Measurements from ENCODE around the gene MSH5.
A peak's percentile ranks its signal among the peaks of the same experiment; 100 is the strongest.

MSH5 gene

DNA sequence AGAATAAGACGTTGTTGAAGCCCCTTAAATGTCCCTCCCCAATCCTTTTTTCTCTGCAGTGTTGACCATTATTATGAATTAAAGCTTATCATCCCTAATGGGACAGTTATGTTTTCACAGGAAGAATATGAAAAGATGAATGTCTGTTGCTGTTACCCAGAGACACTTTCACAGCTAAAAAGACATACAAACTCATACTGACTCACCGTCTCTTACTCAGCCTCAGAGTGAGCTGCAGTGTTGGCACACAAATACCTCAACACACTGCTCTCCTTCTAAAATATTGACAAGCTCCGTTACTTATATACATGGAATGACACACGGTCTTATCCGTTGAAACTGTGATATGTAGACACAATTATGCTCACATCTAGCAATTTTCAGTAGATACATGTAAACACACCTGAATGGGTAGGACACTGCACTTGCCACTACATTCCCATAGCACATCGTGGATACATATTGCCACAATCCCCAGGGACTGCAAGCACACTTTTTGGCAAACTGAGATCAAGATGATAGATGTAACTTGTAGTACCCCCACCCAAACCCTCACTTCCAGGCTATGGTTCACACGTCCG, 13.0 kb downstream of the MSH5 start:
- DNase-seq (ENCODE audit: low spot score) (no peak), FAIRE-seq (no peak)

DNA sequence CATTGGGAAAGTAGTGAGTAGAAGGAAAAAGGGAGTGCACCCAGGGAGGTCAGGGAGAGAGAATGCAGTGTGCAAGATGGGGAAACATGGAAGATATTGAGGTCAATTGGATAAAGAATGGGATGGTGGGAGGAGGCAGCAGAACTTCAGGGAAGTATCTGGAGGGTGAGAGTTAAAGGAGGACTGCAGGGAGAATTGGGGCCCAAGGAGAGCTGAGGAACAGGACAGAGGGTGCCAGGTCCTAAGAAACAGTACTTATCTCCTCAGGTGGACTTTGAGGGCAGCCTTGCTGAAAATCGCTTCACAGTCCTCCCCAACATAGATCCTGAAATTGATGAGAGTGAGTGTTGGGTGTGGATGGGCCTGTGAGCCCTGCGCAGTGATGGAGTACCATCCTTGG, 18.5 kb downstream of the MSH5 start:
- FAIRE-seq: no peak
- no peak for DNase-seq (ENCODE audit: low spot score)

DNA sequence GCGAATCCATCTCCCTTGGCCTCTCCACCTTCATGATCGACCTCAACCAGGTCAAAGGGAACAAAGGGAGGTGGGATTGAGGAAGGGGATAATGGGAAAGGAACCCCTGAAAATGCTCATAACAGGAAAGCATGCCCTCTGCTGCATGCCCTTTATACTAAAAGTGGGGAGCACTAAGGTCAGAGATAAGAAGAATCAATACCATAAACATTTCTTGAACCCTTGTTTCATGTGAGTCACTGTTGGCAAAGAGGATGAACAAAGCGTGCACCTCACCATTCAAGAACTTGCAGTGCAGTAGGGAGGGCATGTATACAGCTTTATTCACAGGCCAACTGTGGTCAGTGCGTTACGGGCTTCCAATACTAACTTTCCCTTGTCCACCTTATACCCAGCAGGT, 21.0 kb downstream of the MSH5 start:
- no peak for FAIRE-seq
- DNase-seq (ENCODE audit: low spot score): no peak

DNA sequence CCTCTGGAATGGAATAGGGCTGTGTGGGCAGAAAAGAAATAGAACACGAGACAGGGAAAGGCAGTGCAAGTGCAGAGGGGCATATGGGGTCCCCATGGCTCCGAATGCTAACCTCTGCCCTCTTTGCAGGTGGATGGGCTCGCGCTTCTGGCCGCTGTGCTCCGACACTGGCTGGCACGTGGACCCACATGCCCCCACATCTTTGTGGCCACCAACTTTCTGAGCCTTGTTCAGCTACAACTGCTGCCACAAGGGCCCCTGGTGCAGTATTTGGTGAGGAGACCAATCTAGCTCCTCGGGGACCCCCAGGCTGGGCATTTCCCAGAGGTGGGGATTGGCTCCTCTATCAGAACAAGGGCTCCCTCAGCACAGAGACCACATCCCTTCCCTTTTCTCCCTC, 21.5 kb downstream of the MSH5 start:
- FAIRE-seq (no peak), DNase-seq (ENCODE audit: low spot score) (no peak)

DNA sequence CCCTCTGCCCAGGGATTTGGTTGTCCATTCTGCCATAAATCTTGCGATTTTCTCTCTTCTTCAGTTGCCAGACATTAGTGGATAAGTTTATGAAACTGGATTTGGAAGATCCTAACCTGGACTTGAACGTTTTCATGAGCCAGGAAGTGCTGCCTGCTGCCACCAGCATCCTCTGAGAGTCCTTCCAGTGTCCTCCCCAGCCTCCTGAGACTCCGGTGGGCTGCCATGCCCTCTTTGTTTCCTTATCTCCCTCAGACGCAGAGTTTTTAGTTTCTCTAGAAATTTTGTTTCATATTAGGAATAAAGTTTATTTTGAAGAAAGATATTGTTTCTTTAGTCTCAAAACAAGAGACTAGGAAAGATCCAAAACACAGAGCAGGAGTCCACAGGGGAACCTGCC, 22.6 kb downstream of the MSH5 start, which contains the start of gene SAPCD1:
TSS of gene SAPCD1 (plus strand) at position 301 of the 400 bp plus-strand sequence. CDS start 399 bp downstream, outside the sequence.
- DNase-seq (ENCODE audit: low spot score) (no peak), FAIRE-seq (no peak)

DNA sequence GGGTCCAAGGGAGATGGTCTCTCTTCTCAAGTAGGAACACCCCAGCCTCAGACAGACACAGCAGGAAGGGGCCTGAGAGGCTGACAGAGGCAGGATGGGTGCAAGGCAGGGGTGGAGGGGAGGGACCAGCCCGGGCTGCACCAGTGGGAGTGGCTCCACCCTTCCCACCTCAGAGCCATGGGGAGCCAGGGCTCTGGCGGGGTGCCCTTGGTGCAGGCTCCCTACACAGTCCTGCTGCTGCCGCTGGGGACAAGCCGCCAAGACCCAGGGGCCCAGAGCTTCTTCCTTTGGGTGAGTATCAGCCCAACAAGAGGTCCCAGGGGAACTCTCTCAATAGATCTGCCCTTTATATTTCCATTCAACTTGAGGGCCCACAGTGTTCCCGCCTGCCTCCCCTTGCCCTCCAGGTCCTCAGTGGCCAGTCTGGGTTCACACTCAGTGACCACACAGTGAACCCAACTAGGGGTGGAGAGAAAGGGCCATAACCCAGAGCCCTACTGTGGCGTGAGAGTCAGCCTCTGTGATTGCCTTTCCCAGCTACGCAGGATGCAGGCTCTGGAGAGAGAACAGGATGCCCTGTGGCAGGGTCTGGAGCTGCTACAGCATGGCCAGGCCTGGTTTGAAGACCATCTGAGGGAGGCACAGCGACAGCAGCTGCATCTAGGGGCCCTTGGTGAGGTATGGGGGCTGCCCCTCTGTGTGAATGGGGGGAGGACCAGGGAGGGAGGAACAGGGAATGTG, 23.2 kb downstream of the MSH5 start:
- no peak for DNase-seq (ENCODE audit: low spot score)
- no peak for FAIRE-seq

DNA sequence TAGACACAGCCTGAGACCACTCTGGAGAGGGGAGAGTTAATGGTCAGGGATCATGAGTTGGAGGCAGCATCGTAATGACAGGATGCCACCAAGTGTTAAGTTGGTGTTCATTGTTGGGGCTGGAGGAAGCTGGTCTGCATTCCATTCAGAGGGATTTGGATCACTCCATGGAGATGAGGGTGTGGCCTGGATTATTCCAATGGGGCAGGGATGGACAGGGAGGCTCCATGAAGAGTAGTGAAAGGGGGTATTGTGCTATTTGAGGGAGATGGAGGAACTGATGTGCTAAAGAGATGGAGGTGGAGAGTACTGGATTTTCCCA, 23.8 kb downstream of the MSH5 start:
- FAIRE-seq (no peak), DNase-seq (ENCODE audit: low spot score) (no peak)

DNA sequence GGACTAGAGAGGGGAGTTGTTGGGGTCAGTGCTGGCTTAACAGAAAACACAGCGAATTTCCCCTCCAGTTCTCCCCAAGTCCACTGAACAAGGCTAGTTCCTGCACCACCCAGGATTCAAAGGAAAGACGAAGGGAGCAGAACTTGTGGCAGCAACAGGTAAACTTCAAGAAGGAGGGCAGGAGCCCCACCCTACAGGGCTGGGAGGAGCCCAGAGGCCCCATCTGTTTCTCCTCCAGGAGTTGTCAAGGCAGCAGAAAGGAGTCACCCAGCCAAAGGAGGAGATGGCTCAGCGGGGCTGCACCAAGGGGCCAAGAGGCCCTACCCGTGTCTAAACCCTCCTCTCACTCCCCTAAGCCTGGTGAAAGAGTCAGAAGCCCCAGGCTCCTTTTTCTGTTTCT, 24.4 kb downstream of the MSH5 start:
- FAIRE-seq: no peak

DNA sequence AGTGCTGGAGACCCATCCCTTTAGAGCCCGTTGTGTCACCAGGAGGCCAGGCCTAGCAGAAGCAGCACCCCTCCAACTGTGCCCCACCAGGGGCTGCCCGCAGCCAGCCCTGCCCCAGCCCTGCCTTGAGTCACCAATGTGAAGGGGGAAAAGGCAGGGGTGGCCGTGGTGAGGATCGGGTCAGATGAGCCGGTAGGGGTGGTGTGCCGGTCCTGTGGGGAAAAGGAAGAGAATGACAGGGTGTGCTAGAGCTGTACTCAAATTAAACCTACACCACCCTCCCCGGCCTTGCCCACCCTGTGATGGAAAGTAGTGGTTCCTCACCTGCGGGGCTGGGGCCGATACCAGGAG, 25.7 kb downstream of the MSH5 start:
- FAIRE-seq: no peak
- no peak for DNase-seq (ENCODE audit: low spot score)

More for the DNA sequence above, 24.4 kb downstream of the MSH5 start:
- no peak for DNase-seq (ENCODE audit: low spot score)

DNA sequence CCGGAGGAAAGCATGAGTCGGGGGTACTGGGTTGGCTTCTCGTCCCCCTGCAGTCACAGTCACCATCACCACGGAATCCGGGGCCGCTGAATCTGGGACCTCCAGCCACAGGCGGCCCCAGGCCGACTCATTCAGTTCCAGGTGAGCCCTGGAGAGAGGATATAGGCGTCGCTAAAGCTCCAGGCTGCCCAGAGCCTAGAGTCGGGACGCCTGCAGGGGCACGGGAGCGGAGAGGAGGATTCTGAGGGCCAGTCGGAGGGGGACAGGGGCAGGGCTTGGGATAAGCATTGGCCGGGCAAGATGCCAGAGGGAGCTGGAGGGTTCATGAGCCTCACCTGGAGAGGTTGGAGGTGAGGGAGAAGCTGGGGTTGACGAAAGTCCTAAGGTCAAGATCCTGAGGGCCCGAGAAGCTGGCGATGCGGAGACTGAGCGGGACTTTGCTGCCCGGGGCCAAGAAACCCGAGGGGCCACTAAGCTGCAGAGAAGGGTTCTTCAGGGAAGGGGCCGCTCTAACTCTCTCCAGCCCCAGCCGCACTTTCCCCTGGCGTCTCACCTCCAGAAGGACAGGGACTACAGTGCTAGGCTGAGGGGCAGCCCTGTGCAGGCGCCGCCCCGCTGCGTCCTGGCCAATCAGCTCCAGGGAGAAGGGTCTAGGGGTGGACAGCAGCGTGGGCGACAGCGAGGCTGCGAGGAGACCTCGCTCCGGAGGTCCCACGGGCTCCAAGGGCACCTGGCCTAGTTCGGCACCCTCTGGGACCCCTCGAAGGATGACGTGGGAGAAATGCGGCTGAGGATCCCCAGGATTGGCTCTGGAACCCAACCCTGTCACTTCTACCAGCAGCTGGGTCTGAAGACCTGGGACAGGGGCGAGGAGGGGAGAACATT, 26.3 kb downstream of the MSH5 start:
- FAIRE-seq (no peak), DNase-seq (ENCODE audit: low spot score) (no peak)

DNA sequence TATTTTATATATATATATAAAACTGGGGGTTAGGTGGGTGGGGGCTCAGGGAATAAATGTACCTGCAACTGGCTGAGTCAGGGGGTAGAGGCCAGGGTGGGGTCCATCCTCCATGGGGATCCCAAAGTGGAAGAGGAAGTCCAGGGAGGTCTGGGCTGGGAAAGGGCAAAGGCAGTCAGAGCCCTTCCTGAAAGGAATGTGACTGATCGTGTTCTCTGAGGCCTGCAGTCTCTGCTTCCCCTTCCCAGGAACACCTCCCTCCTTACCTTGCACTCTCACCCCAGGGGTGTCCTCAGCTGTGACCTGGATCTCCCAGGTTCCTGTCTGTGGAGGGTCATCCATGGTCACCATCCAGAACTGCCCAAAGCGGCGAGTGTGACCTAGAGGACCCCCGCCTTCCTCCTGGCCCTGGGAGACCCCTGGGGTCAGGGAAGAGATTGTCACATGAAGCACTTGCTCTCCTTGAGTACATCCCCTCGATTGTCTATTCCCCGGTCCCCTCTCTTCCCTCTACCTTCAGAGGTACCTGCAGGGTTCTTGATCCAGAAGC, 27.4 kb downstream of the MSH5 start:
- DNase-seq (ENCODE audit: low spot score) (no peak), FAIRE-seq (no peak)

DNA sequence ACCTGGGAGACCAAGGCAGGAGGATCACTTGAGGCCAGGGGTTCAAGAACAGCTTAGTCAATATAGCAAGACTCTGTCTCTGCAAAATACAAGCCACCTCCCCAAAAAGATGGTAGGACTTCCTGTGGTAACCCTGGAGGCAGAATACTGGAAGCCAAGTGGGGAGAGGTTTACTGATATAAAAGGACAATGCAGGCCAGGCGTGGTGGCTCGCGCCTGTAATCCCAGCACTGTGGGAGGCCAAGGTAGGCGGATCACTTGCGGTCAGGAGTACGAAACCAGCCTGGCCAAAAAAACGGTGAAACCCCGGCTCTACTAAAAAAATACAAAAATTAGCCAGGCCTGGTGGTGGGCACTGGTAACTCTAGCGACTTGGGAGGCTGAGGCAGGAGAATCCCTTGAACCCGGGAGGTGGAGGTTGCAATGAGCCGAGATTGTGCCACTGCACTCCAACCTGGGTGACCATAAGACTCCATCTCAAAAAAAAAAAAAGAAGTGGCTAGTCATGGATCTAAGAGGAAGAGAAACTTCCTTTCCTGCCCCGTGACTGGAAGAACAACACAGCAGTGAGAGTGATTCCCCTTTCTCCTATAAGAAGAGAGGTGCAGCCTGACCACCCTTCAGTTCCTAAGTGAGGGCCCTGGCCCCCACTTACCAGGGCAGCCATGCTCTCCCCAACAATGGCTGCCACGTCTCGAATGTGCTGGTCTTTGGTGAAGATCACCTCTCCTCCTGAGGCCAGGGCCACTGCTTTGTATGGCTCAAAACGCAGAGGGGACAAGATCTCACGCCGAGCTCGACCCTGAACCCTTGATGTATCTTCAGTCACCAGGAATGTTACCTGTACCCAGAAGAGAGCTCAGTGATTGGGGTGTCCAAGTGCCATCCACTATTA, 28.8 kb downstream of the MSH5 start:
- FAIRE-seq (no peak), DNase-seq (ENCODE audit: low spot score) (no peak)

DNA sequence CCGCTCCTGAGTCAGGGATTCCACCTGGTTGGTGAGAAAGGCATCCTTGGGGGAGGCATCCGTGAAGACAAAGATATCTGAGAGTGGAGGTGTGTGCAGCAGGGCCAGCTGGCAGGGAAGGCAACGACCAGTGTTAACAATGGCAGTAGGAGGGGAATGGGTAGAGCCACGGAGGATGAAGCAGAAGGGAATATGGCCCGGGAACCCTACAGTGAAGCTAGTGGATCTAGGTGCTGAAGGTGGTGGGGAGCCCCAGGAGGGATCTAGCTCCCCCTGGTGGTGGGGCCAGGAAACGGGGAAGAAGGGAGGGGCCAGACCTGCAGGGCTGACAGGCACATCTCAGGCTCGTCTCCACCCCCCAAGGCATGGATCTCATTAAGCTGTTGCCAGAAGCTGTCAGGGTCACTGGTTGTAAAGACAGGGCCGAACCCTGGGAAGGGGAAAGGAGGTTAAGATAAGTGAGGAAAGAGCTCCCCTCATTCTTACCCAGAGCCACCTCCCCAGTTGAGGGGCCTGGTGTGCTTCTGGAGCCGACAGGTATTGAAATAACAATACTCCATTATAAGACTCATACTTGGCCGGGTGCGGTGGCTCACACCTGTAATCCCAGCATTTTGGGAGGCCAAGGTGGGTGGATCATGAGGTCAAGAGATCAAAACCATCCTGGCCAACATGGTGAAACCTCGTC, 30.0 kb downstream of the MSH5 start:
- DNase-seq (ENCODE audit: low spot score) (peak; percentile 88), FAIRE-seq (no peak)

DNA sequence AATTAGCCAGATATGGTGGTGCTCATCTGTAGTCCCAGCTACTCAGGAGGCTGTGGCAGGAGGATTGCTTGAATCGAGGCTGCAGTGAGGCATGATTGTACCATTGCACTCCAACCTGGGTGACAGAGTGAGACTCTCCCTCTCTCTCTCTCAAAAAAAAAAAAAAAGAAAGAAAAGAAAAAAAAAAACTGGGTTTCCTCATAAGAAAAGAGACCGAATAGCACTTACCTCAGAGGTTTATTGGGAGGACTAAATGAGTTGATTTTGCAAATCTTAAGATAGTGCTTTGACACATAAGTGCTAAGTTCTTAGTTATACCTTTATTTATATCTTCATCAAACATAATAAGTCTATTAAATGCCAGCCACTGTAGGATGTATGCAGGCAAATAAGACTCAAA, 31.1 kb downstream of the MSH5 start:
- FAIRE-seq (no peak), DNase-seq (ENCODE audit: low spot score) (no peak)

DNA sequence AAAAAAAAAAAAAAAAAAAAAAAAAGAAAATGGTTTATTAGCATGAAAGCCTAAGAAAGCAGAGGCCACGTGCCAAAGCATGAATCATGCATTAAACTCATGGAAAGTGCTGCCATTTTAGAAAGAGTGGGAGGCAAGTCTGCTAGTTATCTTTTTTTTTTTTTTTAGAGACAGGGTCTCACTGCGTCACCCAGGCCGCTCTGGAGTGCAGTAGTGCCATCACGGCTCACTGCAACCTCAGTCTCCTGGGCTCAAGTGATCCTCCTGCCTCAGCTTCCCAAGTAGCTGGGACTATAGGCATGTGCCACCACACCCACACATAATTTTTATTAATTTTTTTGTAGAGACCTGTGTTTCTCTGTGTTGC, 32.2 kb downstream of the MSH5 start:
- DNase-seq (ENCODE audit: low spot score) (no peak), FAIRE-seq (no peak)

DNA sequence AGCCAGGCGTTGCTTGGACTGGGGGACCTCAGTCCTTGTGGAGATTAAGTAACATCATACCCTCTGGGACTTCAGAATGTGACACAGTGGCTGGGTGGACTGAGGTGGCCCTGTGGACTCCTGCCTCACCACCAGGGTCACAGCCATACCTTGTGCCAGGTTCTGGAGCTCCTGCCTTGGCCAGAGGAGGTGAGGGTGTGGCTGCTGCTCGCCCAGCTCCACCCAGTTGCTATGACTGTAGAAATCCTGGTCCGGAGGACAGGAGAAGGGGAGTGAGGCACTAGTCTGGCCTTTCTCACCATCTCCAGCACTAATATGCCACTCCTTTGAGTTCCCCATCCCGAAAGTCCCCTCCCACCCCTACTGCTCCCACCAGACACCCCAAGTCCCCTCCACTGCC, 35.4 kb downstream of the MSH5 start:
- no peak for DNase-seq (ENCODE audit: low spot score)
- FAIRE-seq: no peak

DNA sequence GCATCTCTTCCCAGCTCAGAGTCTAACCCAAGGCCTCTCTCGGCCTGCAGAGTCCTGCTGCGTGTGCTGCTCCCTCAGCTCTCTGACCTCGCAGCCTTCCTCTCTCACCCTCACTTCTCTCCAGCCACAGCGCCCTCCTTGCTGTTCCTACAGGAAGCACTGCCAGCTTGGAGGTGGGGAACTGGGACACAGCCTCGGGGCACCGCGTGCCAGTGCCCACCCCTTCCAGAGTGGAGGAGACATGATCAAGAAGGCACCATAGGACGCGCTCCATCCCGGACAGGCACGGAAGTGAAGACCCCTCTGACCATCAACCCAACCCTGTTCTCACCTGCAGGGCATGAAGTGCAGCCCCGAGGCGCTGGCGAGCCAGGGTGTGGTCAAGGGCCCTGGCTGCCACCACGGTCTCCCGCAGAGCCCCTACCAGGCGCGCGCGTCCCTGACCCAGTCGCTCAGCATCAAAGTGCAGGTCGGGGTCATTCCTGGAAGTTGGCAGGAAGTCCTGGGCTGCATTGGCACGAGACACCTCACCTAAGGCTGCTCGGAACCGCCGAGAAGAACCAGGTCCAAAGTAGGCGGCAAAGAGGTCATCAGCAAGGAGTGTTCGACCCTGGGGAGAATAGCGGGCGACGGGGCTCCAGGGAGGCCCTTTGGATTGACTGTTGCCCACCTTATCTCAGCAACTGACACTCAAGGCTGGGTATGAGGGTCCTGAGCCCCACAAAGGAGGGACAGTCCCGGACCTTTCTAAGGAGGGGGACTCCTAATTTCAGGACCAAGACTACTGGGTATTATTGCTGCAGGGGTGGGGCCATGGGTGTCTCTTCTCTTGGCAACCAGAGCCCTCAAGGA, 36.1 kb downstream of the MSH5 start:
- FAIRE-seq: no peak
- no peak for DNase-seq (ENCODE audit: low spot score)

DNA sequence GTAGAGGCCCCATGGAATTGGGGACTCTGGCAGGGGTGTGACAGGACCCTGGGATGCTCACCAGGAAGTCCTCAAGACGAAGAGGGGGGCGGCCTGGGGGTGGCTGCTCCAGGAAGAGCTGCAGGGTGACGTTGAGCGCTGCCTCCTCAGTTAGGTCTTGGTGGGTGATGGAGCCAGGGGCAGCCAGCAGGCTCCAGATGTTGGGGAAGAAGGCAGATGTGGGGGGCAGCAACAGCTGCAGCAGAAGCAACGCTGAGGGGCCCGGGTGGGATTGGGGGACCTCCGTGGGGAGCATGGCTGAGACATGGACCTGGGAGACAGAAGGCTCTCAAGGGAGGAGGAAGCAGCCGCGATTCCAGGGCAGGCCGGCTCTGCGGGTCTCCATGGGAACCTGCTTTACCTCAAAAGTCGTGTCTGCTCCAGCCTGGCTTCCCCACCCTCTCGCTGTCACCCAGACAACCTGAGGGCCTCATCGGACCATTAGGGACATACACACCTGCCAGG, 36.7 kb downstream of the MSH5 start:
- FAIRE-seq (no peak), DNase-seq (ENCODE audit: low spot score) (no peak)

DNA sequence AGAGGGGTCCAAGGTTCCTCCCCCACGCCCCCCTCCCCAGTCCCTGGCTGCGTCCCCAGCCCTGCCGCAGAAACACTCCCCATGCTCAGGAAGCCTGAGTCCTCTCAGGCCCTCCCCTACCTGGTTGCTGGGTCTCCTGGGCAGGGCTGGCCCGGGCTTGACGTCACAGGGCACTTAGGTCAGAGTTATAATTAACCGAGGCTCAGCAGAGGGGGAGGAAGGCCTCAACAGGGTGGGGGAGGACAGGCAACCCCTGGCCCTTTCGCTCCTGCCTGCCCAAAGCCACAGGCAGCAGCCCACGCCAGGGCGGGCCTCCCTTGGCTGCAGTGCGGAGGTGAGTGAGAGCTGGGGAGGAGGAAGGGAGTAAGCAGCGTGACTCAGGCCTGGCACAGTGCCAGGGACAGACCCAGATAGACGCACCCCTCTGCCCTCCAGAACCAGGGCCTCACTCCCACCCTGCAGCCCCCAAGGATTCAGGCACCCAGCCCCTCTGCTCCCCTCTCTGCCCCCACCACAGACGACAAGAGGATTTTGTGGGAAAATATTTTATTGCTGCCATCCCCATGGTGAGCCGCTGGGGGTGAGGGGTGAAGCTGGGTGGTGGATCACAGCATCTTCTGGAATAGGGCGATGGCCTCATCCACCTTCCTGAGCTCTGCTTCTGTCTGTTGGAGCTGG, 37.3 kb downstream of the MSH5 start, which contains the start of gene VWA7:
TSS of gene VWA7 (minus strand) at position 340 of the 678 bp plus-strand sequence. CDS start 549 bp downstream, outside the sequence.
- FAIRE-seq (peak; percentile 92), DNase-seq (ENCODE audit: low spot score) (peak; percentile 90)
